GM12878 (cell line): ENCODE data around the gene ARMH1. TPM values are rescaled to one million over a fixed set of nuclear protein-coding genes. Genes with fewer than 3 reads are reported as not detected.

Experiments
- ATAC-seq: fragments of 200-7000 bp; cut with Tn5 transposase; 3 replicates; pipeline ENCODE4 v1.9.1; 2020; ENCODE audit warnings: mild to moderate bottlenecking, moderate library complexity
- BruUV-seq: library from RNA; stranded (reverse); fragments of 400-500 nt; replicated peaks from 2 replicates; lab custom pipeline; 2021; lab: Mats Ljungman, UMichigan
- CTCF ChIA-PET: fragments of 300-600 bp; sonication (Branson Sonifier 250); formaldehyde crosslinking; extraction: SDS; loops from one replicate; lab custom pipeline; 2021; ENCODE audit warnings: inconsistent platforms; lab: Yijun Ruan, JAX
- POLR2A ChIA-PET: fragments of 350-600 bp; formaldehyde crosslinking; extraction: SDS; loops from one replicate; lab custom pipeline; 2021; ENCODE audit warnings: inconsistent platforms; lab: Charles Lee
- RAD21 ChIA-PET: fragments of 300-600 bp; sonication (Branson Sonifier 250); formaldehyde crosslinking; loops from one replicate; lab custom pipeline; 2023; ENCODE audit warnings: antibody characterized with exemption; ENCODE audit not compliant: unreplicated experiment; lab: Charles Lee
- SMC1A ChIA-PET: fragments of 300-600 bp; sonication (Branson Sonifier 250); formaldehyde crosslinking; loops from one replicate; lab custom pipeline; 2023; ENCODE audit not compliant: unreplicated experiment, uncharacterized antibody; lab: Charles Lee
- DNase-seq: peaks from one replicate; pipeline ENCODE4 v3.0.0-alpha.2; 2011; ENCODE audit warnings: low read depth, low spot score
- FAIRE-seq: peaks from 3 replicates; lab custom pipeline; 2011; peaks lifted over from hg19 to GRCh38; lab: Jason Lieb, UNC
- H2AFZ ChIP-seq: 2 replicates; pipeline ENCODE4 v1.6.0; 2011; ENCODE audit warnings: low read depth, low read length, control low read depth; ENCODE audit not compliant: control insufficient read depth
- H3K27ac ChIP-seq: 2 replicates; pipeline ENCODE4 v1.5.1; 2011; ENCODE audit warnings: control low read depth; ENCODE audit not compliant: control insufficient read depth, insufficient read depth
- H3K27me3 ChIP-seq, 2 experiments: replicated peaks in 1 of 2; 2 replicates each; pipeline versions ENCODE4 v1.6.0 to v1.6.1; 2011; ENCODE audit warnings: low read length in 1 of 2; ENCODE audit not compliant: control insufficient read depth in 2 of 2, insufficient read depth in 2 of 2
- H3K36me3 ChIP-seq, 2 experiments: 2 replicates each; pipeline ENCODE4 v1.5.1; 2011; ENCODE audit warnings: low read length in 1 of 2; ENCODE audit not compliant: control insufficient read depth in 2 of 2, insufficient read depth in 2 of 2
- H3K4me1 ChIP-seq: 2 replicates; pipeline ENCODE4 v1.6.1; 2011; ENCODE audit warnings: mild to moderate bottlenecking, low read length, moderate library complexity, mixed read lengths; ENCODE audit not compliant: control insufficient read depth, insufficient read depth
- H3K4me2 ChIP-seq: 2 replicates; pipeline ENCODE4 v1.6.0; 2011; ENCODE audit warnings: control low read depth; ENCODE audit not compliant: control insufficient read depth, insufficient read depth
- H3K4me3 ChIP-seq: fragments of 200-600 bp; sonication (generic); 2 replicates; pipeline ENCODE4 v1.5.1; 2016
- H3K79me2 ChIP-seq: 2 replicates; pipeline ENCODE4 v1.6.0; 2011; ENCODE audit warnings: low read length; ENCODE audit not compliant: control insufficient read depth, insufficient read depth
- H3K9ac ChIP-seq: 2 replicates; pipeline ENCODE4 v1.8.0; 2011; ENCODE audit warnings: low read length, control low read depth, mixed read lengths; ENCODE audit not compliant: control insufficient read depth, insufficient read depth
- H3K9me3 ChIP-seq: replicated peaks from 3 replicates; pipeline ENCODE4 v1.5.1; 2011; ENCODE audit warnings: mild to moderate bottlenecking, low read length; ENCODE audit not compliant: control insufficient read depth, insufficient read depth
- H4K20me1 ChIP-seq: 2 replicates; pipeline ENCODE4 v1.6.0; 2011; ENCODE audit not compliant: control insufficient read depth, insufficient read depth
- CHD1 ChIP-seq: IDR thresholded peaks from 2 replicates; pipeline ENCODE4 v1.6.1; 2012; ENCODE audit warnings: low read depth, low read length, improper control_type of control experiment
- DPF2 ChIP-seq: fragments of 450-650 bp; IDR thresholded peaks from 2 replicates; pipeline ENCODE4 v1.6.1; 2017; ENCODE audit warnings: mild to moderate bottlenecking
- FOXK2 ChIP-seq: fragments of 450-650 bp; IDR thresholded peaks from 2 replicates; pipeline ENCODE4 v1.6.1; 2017; ENCODE audit warnings: mild to moderate bottlenecking, moderate library complexity
- GATAD2B ChIP-seq: fragments of 450-650 bp; conservative IDR thresholded peaks from 2 replicates; pipeline ENCODE4 v1.6.1; 2017; ENCODE audit warnings: low read depth, mild to moderate bottlenecking, moderate library complexity
- KDM1A ChIP-seq: fragments of 200-600 bp; sonication (generic); IDR thresholded peaks from 2 replicates; pipeline ENCODE4 v1.6.1; 2016; ENCODE audit warnings: borderline replicate concordance
- MTA2 ChIP-seq: fragments of 450-650 bp; IDR thresholded peaks from 2 replicates; pipeline ENCODE4 v1.6.1; 2016; ENCODE audit warnings: low read depth, mild to moderate bottlenecking, moderate library complexity
- NFYA ChIP-seq: IDR thresholded peaks from 2 replicates; pipeline ENCODE4 v1.6.1; 2011; ENCODE audit warnings: low read depth, mild to moderate bottlenecking, low read length, improper control_type of control experiment, borderline replicate concordance
- RBBP5 ChIP-seq: fragments of 200-600 bp; sonication (generic); conservative IDR thresholded peaks from 2 replicates; pipeline ENCODE4 v1.6.1; 2016
- SUPT20H ChIP-seq: IDR thresholded peaks from 2 replicates; pipeline ENCODE4 v1.6.1; 2011; ENCODE audit warnings: low read depth, mild to moderate bottlenecking, low read length, moderate library complexity, borderline replicate concordance; ENCODE audit not compliant: control insufficient read depth
- WGBS: methylation state at CpG from one replicate; pipeline ENCODE4 v1.1.6; 2016; ENCODE audit warnings: low lambda C conversion rate; ENCODE audit not compliant: insufficient replicate concordance, insufficient coverage; ENCODE audit errors: missing lambda C conversion rate; 5-methylcytosine and 5-hydroxymethylcytosine counted together
- in situ Hi-C: fragments of 300-500 bp; cut with MboI; formaldehyde crosslinking; loops from 9 replicates; pipeline ENCODE4 v1.14.3; 2018; ENCODE audit warnings: mixed read lengths
- intact Hi-C: fragments of 100-400 bp; cut with micrococcal nuclease; formaldehyde crosslinking; loops from one replicate; pipeline ENCODE4 v1.14.2; 2022; ENCODE audit not compliant: unreplicated experiment
- polyA plus RNA-seq, 11 experiments: library from polyadenylated mRNA; depleted of rRNA in 4 of 11; unstranded in 6 of 11; stranded (reverse) in 5 of 11; fragments of >200 nt; fragmentation: Nextera tagmentation in 4 of 11; fragmentation: Illumina TruSeq in 1 of 11; extraction: Ambion mirVana in 4 of 11; extraction: Trizol in 1 of 11; gene quantifications; 1 replicate in 1 of 11; 2 replicates in 10 of 11; pipeline versions ENCODE4 v1.2.1 to v1.2.3, GENCODE V29; 2011 to 2016; ENCODE audit warnings: inconsistent platforms in 2 of 11, missing spikeins in 2 of 11, low read depth in 1 of 11
- total RNA-seq, 4 experiments: library from RNA; depleted of rRNA in 3 of 4; stranded (reverse); fragments of >200 nt in 3 of 4; fragmentation: Illumina TruSeq in 1 of 4; extraction: Trizol in 1 of 4; gene quantifications; 2 replicates each; pipeline versions ENCODE4 v1.2.1 to v1.2.3, GENCODE V29; 2013 to 2021
- TF ChIP-seq, protein P1 (sequence below): fragments of 450-650 bp; IDR thresholded peaks from 2 replicates; pipeline ENCODE4 v1.6.1; 2016; ENCODE audit warnings: mild to moderate bottlenecking, moderate library complexity, borderline replicate concordance
- TF ChIP-seq, protein P2 (sequence below): fragments of 450-650 bp; formaldehyde crosslinking; IDR thresholded peaks from 2 replicates; pipeline ENCODE4 v1.4.0; 2020; ENCODE audit warnings: mild to moderate bottlenecking, moderate library complexity

ARMH1 gene
- total and polyA plus RNA-seq, 10 of the 15 experiments (the other 5 are each of a cell fraction or from before 2014, with no cell fraction given) = 0.93 to 43.9 (median 8.2) TPM

DNA sequence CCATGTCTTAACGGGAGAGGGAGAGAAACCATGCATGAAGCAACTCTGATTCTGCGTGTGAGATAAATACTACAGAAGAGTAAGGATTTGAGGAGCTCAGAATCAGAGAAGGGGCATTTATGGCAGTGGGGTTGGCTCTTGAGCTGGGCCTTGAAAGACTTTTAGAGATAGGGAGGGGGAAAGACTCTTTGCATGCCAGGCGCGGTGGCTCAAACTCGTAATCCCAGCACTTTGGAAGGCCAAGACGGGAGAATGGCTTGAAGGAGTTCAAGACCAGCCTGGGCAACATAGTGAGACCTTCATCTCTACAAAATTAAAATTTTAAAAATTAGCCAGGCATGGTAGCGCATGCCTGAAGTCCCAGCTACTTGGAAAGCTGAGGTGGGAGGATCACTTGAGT lies 672 bp downstream of the ARMH1 start:
- CTCF ChIA-PET = interaction anchor here (0.8 to 3.6 kb wide), 10 partner anchors 9 to 46 kb away, joined by 3 to 18 read pairs (median 8); no protein-coding TSS in a partner anchor
- Histone ChIP-seq H3K36me3 (no peaks in the 10 kb centered on the region; a peak in 1 of 4 replicates), H3K4me1 (peaks cover 64% of the 10 kb centered on the region), H3K4me3 (peak overlapping the region; percentile 64), H3K79me2 (peaks cover 8% of the 10 kb centered on the region), H3K27ac (peak overlapping the region; percentile 83), H2AFZ (peak overlapping the region; percentile 96), H4K20me1 (no peaks in the 10 kb centered on the region), H3K27me3 (no peaks in the 10 kb centered on the region), H3K4me2 (peak overlapping the region; percentile 94), H3K9ac (peak overlapping the region; percentile 71; the same call in 1 of the 2 replicates), H3K9me3 (no peaks in the 10 kb centered on the region)
- SMC1A ChIA-PET = interaction anchor here (0.6 to 6.7 kb wide), 6 partner anchors 9 to 67 kb away, joined by 3 to 76 read pairs (median 8); no protein-coding TSS in a partner anchor
- no peak for ATAC-seq
- TF ChIP-seq FOXK2 = no peak
- no peak for TF ChIP-seq GATAD2B
- TF ChIP-seq, protein P1, sequence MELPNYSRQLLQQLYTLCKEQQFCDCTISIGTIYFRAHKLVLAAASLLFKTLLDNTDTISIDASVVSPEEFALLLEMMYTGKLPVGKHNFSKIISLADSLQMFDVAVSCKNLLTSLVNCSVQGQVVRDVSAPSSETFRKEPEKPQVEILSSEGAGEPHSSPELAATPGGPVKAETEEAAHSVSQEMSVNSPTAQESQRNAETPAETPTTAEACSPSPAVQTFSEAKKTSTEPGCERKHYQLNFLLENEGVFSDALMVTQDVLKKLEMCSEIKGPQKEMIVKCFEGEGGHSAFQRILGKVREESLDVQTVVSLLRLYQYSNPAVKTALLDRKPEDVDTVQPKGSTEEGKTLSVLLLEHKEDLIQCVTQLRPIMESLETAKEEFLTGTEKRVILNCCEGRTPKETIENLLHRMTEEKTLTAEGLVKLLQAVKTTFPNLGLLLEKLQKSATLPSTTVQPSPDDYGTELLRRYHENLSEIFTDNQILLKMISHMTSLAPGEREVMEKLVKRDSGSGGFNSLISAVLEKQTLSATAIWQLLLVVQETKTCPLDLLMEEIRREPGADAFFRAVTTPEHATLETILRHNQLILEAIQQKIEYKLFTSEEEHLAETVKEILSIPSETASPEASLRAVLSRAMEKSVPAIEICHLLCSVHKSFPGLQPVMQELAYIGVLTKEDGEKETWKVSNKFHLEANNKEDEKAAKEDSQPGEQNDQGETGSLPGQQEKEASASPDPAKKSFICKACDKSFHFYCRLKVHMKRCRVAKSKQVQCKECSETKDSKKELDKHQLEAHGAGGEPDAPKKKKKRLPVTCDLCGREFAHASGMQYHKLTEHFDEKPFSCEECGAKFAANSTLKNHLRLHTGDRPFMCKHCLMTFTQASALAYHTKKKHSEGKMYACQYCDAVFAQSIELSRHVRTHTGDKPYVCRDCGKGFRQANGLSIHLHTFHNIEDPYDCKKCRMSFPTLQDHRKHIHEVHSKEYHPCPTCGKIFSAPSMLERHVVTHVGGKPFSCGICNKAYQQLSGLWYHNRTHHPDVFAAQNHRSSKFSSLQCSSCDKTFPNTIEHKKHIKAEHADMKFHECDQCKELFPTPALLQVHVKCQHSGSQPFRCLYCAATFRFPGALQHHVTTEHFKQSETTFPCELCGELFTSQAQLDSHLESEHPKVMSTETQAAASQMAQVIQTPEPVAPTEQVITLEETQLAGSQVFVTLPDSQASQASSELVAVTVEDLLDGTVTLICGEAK = no peak
- TF ChIP-seq MTA2 = no peak
- TF ChIP-seq, protein P2, sequence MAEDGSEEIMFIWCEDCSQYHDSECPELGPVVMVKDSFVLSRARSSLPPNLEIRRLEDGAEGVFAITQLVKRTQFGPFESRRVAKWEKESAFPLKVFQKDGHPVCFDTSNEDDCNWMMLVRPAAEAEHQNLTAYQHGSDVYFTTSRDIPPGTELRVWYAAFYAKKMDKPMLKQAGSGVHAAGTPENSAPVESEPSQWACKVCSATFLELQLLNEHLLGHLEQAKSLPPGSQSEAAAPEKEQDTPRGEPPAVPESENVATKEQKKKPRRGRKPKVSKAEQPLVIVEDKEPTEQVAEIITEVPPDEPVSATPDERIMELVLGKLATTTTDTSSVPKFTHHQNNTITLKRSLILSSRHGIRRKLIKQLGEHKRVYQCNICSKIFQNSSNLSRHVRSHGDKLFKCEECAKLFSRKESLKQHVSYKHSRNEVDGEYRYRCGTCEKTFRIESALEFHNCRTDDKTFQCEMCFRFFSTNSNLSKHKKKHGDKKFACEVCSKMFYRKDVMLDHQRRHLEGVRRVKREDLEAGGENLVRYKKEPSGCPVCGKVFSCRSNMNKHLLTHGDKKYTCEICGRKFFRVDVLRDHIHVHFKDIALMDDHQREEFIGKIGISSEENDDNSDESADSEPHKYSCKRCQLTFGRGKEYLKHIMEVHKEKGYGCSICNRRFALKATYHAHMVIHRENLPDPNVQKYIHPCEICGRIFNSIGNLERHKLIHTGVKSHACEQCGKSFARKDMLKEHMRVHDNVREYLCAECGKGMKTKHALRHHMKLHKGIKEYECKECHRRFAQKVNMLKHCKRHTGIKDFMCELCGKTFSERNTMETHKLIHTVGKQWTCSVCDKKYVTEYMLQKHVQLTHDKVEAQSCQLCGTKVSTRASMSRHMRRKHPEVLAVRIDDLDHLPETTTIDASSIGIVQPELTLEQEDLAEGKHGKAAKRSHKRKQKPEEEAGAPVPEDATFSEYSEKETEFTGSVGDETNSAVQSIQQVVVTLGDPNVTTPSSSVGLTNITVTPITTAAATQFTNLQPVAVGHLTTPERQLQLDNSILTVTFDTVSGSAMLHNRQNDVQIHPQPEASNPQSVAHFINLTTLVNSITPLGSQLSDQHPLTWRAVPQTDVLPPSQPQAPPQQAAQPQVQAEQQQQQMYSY (CRISPR knock-in tag) = no peak
- TF ChIP-seq RBBP5 = no peak
- TF ChIP-seq KDM1A = no peak
- TF ChIP-seq CHD1 = no peak
- no peak for TF ChIP-seq DPF2
- no peak for TF ChIP-seq SUPT20H
- TF ChIP-seq NFYA = no peak
- in situ Hi-C loops = no loop called here
- POLR2A ChIA-PET = interaction anchor here (1.1 to 5.3 kb wide), 6 partner anchors 9 to 134 kb away, joined by 3 to 29 read pairs (median 10); no protein-coding TSS in a partner anchor
- no TSS peak for BruUV-seq
- RAD21 ChIA-PET = interaction anchor here (1.2 to 2.5 kb wide), 4 partner anchors 9 to 627 kb away, joined by 3 to 11 read pairs (median 8); no protein-coding TSS in a partner anchor
- DNase-seq = no peak
- no peak for FAIRE-seq
- 72% methylated on average over 7 of the region's 7 CpGs for WGBS
- intact Hi-C loops = loop anchor here (2.0 kb wide), 1 partner anchor 40 kb away; no protein-coding TSS in a partner anchor
